Stimulated activated CD4-positive, alpha-beta T cell treated with anti-CD3 and anti-CD28 coated beads, Interleukin-12 subunit alpha, Interleukin-12 subunit beta, amount 100 ng/mL, for 24 hours (primary cell): ENCODE measurements around the gene CCDC197.

ENCODE experiments used
- DNase-seq, 2 experiments: peaks; one replicate each; pipeline ENCODE4 v3.0.0-alpha.2; 2020; ENCODE audit warnings: low read depth in 2 of 2

The CCDC197 gene

GRCh38 chr14:94025720-94026119 is 28.6 kb downstream of the CCDC197 start:
- DNase-seq, result no peak

GRCh38 chr14:94026173-94026888 is 29.2 kb downstream of the CCDC197 start, which contains the start of gene OTUB2:
Gene OTUB2, plus strand, starts transcription at chr14:94026340. Its CDS starts 198 bp downstream, at chr14:94026538.
- peak; percentile 92 to 97 for DNase-seq

- DNase-seq, result no peak
Observed at GRCh38 chr14:94026889-94027469, 29.9 kb downstream of the CCDC197 start.

- DNase-seq, result no peak
Observed at GRCh38 chr14:94027566-94028449, 30.7 kb downstream of the CCDC197 start.

- DNase-seq, result no peak
Observed at GRCh38 chr14:94028450-94028826, 31.3 kb downstream of the CCDC197 start.

- no peak for DNase-seq
Observed at GRCh38 chr14:94029265-94029664, 32.2 kb downstream of the CCDC197 start.

- no peak for DNase-seq
Observed at GRCh38 chr14:94029671-94030203, 32.6 kb downstream of the CCDC197 start.

- no peak for DNase-seq
Observed at GRCh38 chr14:94030571-94030970, 33.5 kb downstream of the CCDC197 start.

- no peak for DNase-seq
Observed at GRCh38 chr14:94031161-94031882, 34.2 kb downstream of the CCDC197 start.

GRCh38 chr14:94031883-94032279 is 34.8 kb downstream of the CCDC197 start:
- no peak for DNase-seq

GRCh38 chr14:94034886-94035285 is 37.8 kb downstream of the CCDC197 start:
- DNase-seq, result no peak

- DNase-seq, result peak; percentile 56 to 77
Observed at GRCh38 chr14:94036313-94037167, 39.4 kb downstream of the CCDC197 start.

- DNase-seq, result no peak
Observed at GRCh38 chr14:94037954-94038353, 40.9 kb downstream of the CCDC197 start.

GRCh38 chr14:94038510-94038909 is 41.4 kb downstream of the CCDC197 start:
- DNase-seq, result no peak

GRCh38 chr14:94038921-94039629 is 42.0 kb downstream of the CCDC197 start:
- no peak for DNase-seq

GRCh38 chr14:94040247-94040646 is 43.1 kb downstream of the CCDC197 start:
- DNase-seq, result no peak

GRCh38 chr14:94040796-94041195 is 43.7 kb downstream of the CCDC197 start:
- no peak for DNase-seq

- no peak for DNase-seq
Observed at GRCh38 chr14:94041551-94042346, 44.6 kb downstream of the CCDC197 start.

- no peak for DNase-seq
Observed at GRCh38 chr14:94042433-94043091, 45.5 kb downstream of the CCDC197 start.
